Hematopoietic multipotent progenitor cell treated with erythropoietin and hydrocortisone succinate and interleukin-3 and kit ligand, for 6 days (in vitro differentiated cells): ENCODE data around the gene IL13RA1.
"Not testable (repeated sequence)": the region's sequence is repeated elsewhere in the genome, so short reads cannot be mapped to it uniquely, and the experiment has no call there.

ENCODE experiments used
- DNase-seq: peaks from one replicate; pipeline ENCODE4 v3.0.0-alpha.2; 2015

The IL13RA1 gene

DNA sequence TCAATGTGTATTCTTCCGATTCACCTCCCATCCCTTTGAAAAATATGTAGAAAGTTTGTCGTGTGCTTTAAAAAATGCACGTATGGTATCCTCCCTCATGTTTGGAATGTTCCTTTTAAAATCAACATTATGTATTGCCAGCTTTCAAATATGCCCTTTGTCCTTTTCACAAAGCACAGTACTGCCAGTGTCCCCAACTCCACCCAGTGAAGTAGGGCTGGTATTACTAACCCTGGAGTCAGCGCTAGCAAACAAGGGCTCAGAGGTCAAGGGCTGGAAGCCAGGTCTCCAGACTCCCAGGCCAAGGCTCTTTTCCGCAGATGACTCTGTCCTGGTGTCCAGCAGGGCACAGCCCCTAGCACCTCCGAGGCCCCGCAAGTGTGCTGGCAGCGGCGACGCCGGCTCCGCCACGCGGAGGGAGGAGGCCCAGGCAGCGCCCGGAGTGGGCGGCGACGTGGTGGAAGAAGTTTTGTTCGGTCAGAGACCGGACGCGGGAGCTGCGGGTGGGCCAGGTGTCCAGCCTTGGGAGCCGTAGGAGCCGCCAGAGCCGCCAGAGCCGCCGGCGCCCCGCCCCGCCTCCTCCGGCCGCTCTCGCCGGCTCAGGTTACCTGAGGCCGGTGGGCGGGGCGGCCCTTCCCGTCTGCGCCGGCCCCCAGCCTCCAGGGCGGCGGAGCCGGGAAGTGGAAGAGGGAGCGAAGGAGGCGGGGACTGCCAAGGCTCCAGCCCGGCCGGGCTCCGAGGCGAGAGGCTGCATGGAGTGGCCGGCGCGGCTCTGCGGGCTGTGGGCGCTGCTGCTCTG is at the start of gene IL13RA1:
Gene IL13RA1 (plus strand): TSS at position 720 of the 799 bp plus-strand sequence. CDS start 33 bp downstream, at position 753.
- DNase-seq, result peak; percentile 44

DNA sequence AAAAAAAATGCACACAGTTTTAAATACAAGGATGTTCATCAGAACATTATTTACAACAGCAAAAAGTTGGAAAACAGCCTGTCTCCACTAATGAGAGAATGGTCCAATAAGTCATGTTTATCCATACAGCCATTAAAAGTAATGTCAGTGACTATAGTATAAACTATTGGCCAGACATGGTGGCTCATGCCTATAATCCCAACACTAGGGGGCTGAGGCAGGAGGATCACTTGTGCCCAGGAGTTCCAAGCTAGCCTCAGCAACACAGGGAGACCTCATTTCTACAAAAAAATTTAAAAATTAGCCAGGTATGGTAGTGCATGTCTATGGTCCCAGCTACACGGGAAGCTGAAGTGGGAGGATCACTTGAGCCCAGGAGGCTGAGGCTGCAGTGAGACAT is 48.1 kb upstream of the IL13RA1 start:
- no peak for DNase-seq

DNA sequence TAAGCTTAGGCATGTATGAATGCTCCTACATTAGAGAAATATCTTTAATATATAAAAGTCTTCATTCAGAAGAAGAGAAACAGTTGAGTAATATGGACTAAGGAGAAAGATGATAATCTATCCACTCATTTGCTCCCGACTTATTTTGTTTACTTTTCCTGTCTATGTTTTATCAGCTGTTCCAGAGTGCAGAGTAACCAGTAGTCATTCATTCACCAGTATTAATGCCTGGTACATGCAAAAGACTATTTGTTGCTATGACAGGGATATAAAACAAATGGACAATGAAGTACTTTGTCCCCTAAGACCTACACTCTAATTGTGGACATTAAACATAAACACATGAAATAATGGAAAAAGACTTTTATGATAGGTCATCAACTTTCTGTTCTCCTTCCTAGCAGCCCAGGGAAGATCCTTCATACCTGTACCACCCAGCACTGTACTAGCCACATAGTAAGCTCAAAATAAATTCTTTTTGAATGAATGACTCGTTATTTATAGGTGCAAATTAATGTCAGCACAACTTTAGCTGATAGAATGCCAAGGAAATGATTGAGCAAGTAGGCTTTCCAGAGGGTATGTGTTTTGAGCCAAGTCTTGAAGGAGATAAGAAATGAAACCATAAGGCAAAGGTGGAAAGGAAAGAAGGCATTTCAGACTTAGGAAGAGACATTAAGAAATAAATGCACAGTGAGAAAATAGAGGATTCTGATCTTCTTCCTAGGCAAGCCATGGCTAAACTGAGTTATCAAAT is 45.0 kb upstream of the IL13RA1 start:
- no peak for DNase-seq

DNA sequence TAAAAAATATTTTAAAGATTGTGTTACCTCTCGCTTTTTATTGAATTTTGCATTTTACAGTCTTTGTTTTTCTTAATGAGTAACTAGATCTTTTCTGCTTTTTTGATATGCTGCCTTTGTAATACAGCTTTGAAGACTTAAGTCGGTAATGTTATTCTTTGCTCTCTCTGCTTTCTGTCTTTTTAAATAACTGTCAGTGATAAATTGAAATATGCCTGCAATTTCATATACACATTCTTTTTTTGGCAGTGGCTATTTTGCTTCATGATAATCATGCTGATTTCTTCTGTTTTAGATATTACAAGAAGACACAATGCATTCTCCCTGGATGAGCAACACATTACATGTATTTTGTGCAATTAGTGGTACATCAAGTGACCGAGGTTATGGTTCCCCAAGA is 42.0 kb upstream of the IL13RA1 start:
- no peak for DNase-seq

DNA sequence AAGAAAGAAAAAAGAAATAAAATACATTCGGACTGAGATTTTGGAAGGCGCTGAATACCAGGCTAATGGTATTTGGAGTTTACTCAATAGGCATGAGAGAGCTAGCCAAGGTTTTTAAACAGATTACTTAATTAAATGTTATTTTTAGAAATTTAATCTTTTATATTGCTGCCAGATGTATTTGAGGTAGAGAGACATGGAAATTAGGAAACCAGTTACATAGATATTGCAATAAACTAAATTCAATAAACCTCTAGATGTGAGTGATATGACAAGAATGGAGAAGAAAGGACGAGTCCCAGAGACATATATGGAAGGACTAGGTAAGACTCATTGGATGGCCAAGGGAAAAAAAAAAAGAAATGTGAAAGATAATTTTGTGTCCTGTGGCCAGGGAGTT is 38.5 kb upstream of the IL13RA1 start:
- no peak for DNase-seq

DNA sequence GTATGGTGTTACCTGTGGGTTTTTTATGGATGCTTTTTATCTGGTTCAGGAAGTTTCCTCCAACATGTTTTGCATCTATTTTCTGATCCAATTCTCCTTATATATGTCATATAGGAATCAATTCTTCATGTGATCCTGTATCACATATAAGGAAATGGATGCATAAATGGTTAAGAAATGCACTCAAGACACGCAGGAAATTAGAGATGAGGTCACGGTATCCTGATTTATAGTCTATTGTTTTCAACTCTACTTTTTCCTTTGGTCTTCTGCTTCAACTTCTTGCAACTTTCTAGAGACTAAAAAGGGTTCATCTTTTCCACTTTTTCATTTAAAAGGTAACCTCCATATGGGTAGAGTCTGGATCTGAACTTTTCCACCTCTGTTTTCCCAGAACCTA is 33.6 kb upstream of the IL13RA1 start:
- DNase-seq, result no peak

DNA sequence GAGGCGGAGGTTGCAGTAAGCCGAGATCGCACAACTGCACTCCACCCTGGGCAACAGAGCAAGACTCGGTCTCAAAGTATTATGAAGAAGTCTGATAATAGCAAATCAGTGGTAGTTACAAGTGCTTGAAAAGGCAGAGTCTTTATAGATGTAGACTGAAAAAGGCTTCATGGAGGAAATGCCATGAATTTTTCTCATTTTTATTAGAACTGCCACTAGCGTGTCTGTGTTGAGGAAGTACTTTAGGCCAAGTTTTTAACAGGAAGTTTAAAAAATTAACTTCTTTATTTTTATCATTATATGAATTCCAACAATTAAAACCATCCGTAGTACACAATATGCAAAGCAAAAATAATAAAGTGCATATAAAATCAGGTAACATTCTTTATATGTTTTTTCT is 32.8 kb upstream of the IL13RA1 start:
- no peak for DNase-seq

DNA sequence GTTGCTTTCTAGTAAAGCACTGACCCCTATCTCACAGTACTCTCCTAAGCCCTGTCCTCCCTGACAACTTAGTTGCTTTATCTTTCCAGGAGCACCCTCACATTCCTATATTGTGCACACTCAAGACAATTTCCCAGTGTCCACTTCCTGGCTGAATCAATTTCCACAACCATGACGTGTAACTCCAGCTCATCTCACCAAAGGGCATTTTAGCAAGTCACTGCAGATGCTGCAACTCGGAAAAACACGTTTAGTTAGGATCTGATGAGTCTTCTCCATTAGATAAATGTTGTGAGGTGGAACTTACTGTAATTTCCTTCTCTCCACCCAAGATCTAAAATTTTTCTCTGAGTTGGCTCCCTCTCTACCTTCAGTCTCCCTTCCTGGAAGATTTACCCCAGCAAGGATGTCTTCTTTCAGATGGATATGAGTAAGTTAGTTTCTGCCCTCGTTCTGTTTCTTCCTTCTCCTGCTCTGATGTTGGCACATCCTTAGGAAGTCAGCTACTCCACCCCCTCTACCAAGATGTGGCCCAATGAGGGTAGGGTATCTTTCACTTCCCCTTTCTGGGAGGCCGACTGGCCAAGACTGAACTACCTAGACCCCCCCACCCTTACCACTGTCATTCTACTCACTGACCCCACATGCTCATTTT is 28.8 kb upstream of the IL13RA1 start:
- DNase-seq, result peak; percentile 20

DNA sequence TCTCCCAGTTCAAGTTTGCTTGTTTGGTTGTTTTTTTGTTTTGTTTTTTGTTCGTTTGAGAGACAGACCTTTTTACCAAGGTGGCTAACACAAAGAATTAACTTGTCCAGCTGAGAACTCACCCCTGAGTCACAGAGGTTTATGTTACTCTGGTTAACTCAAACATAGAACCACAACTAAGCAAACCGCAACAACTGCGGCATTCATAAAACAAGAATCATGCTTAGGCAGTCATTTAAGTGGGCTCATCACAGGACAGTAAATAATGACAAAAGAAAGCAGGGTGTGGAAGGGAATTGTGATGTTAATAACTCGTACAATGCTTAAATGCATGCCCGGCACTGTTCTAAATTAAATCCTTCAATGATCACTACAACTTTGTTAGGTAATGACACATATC is 24.7 kb upstream of the IL13RA1 start:
- DNase-seq, result no peak

DNA sequence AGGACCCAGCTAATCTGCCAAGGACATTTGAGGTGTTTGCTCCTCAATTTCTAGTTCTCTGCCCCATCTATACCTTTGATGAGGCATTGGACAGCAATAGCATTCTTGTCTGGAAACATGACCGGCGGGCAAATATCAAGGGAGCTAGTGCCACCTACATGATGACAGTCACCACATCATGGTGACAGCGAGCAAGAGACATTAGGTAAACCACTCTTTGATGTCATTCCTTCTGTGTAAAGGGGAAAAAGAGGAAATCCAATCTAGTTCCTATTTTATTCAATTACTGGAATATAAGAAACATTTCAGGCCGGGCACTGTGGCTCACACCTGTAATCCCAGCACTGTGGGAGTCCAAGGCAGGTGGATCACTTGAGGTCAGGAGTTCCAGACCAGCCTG is 20.7 kb upstream of the IL13RA1 start:
- no peak for DNase-seq

DNA sequence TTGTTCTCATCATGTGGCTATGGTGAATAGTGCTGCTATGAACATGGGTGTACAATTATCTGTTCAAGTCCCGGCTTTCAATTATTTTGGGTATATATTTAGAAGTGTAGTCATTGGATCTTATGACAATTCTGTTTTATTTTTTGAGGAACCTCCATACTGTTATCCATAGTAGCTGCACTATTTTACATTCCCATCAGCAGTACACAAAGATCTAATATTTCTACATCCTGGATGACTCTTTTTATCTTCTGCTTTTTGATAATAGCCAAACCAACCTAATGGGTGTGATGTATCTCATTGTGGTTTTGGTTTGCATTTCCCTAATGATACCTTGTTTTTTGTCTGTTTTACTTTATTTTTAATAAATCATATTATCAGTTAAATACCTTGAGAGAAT is 12.9 kb upstream of the IL13RA1 start:
- no peak for DNase-seq

DNA sequence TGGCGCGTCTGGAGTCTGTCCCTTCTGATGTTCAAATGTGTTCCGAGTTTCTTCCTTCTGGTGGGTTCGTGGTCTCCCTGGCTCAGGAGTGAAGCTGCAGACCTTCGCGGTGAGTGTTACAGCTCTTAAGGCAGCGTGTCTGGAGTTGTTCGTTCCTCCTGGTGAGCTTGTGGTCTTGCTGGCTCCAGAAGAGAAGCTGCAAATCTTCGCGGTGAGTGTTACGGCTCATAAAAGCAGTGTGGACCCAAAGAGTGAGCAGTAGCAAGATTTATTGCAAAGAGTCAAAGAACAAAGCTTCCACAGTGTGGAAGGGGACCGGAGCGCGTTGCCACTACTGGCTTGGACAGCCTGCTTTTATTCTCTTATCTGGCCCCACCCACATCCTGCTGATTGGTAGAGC is 11.5 kb upstream of the IL13RA1 start:
- DNase-seq, result not testable (repeated sequence)

DNA sequence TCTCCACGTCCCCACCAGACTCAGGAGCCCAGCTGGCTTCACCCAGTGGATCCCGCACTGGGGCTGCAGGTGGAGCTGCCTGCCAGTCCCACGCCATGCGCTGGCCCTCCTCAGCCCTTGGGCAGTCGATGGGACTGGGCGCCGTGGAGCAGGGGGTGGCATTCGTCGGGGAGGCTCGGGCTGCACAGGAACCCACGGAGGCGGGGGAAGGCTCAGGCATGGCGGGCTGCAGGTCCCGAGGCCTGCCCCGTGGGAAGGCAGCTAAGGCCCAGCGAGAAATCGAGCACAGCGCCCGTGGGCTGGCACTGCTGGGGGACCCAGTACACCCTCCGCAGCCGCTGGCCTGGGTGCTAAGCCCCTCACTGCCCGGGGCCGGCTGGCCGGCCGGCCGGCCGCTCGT is 10.6 kb upstream of the IL13RA1 start:
- not testable (repeated sequence) for DNase-seq

DNA sequence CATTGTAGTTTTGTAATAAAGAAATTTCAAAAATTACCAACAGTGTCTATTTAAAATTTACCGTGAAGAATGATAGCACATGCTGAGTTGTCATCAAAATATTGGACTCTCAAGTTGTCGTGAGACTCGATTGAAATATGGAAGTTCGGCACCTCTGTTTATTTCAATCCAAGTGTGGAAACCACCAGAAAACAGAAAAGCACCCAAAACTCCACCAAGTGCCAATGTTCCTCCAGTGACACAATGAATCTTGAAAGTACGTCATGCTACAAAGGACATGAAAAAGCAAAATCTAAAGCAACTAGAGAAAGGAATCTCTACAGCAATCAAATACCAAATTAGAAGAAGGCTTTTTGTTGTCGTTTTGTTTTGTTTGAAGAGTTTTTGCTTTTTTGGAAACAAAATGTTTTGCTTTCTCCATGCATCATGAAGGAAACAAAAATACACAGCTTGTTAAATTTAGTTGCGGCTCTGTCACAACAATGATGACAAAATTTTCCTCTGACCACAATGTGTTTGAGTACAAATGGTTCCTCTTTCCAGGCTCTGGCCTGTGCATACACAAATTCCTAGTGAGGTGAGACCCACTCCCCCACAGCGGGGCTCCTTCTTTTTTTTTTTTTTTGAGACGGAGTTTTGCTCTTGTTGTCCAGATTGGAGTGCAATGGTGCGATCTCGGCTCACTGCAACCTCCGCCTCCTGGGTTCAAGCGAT is 9.6 kb upstream of the IL13RA1 start:
- peak; percentile 43 for DNase-seq

DNA sequence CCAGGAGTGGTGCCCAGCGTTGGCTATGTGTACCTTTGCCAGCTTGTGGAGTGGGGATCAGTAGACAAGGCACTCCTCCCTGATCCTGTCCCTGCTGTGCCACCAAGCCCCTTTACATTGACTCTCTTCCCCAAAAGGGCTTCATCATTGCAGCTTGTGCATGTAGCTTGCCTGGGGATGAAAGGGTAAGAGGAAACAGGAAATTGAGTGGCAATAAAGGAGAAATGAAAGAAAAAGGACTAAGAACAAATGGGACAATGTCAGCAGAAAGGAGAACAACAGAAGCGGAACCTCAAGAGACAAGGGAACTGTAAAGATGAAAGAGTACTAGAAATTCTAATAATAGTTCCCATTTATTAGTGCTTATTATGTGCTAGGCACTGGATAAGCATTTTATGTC is 8.7 kb upstream of the IL13RA1 start:
- DNase-seq, result peak; percentile 12

DNA sequence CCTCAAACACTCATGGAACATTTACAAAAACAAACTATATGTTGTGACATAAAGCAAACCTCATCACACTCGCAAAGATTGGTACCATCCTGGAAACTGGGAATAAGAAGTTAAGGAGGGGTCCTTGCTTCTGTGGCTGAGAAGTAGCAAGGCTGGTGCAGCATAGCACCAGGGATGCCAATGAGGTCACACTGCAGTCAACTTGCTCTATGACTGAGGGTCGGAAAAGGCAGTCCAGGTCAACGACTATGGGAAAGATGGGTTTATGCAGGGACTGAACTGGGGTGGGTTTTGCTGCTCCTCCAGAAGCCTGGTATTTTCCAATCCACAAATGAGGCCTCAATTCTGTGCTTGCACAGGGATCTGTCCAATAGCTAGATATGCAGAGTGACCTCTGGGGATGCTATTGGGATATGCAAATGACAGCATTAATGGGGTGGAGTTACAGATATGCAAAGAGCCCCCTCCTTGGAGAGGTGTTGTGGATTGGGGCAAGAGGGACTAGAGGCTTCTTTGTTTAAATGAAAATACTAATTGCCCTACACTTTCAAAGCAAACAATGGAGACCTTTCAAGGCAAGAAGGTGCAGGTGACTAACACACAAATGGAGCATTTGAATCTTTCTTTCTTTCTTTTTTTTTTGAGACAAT is 7.2 kb upstream of the IL13RA1 start:
- DNase-seq, result no peak

DNA sequence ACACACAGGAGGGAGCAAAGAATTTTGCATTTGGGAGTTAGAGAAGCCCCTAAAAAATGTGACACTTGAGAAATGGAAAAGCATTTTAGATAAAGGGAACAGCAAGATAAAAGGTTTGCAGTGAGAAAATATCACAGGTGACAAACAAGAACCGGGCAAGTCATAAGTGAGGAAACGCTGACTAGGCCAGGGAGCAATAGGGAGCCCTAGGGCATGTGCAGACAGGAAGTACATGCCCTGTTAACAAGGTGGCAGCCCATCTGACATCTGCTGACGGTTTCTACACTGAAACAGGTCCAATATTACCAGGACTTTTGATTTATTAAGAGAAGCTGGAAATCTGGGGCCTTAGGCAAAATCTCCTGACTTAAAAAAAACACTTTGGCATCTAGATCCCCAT is 4.0 kb upstream of the IL13RA1 start:
- no peak for DNase-seq

DNA sequence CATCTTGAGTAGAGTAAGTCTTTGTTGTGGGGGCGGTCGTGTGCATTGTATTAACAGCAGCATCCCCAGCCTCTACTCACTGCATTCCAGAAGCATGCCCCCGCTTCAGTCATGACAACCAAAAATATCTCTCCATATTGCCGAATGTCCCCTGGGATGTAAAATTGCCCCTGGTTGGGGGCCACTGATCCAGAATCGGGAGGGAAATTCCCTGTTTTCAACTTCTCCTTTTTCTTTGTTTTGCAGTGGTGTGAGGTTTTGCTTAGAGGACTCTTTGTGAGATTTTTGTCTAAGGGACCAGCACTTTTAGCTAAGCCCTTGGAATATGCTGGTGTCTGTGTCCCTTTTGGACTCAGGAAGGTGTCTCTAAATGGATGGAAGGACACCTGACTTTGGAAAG is 3.0 kb upstream of the IL13RA1 start:
- DNase-seq, result no peak

DNA sequence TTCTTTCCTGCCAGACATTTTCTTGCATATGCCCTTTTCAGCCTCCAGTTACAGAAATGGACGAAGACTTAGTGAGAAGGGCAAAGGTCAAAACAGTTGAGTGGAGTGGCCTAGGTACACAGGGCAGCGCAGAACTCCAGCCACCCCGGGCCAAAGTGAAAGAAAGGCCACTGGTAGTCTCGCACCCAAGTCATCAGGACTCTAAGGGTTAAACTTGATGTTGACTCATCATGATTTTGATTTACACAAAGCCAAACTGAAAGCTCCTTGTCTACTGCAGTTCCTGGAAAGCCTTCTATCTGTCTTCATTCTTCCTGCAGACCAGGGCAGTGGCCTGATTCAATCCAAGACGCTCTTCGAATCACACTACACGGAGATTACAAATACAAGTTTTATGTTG is 2.6 kb upstream of the IL13RA1 start:
- peak; percentile 12 for DNase-seq

DNA sequence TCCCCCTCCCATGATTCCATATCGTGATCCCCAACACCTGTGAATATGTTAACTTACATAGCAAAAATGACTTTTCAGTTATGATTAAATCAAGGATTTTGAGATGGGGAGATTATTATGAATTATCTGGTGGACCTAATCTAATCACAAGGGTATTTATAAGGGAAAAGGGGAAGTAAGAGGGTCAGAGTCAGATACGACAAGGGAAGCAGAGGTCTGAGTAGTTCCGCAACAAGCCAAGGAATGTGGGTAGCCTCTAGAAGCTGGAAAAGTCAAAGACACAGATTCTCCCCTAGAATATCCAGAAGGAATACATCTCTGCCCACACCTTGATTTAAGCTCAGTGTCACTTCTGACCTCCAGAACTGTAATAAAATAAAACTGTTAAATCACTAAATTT is 1.0 kb upstream of the IL13RA1 start:
- no peak for DNase-seq

DNA sequence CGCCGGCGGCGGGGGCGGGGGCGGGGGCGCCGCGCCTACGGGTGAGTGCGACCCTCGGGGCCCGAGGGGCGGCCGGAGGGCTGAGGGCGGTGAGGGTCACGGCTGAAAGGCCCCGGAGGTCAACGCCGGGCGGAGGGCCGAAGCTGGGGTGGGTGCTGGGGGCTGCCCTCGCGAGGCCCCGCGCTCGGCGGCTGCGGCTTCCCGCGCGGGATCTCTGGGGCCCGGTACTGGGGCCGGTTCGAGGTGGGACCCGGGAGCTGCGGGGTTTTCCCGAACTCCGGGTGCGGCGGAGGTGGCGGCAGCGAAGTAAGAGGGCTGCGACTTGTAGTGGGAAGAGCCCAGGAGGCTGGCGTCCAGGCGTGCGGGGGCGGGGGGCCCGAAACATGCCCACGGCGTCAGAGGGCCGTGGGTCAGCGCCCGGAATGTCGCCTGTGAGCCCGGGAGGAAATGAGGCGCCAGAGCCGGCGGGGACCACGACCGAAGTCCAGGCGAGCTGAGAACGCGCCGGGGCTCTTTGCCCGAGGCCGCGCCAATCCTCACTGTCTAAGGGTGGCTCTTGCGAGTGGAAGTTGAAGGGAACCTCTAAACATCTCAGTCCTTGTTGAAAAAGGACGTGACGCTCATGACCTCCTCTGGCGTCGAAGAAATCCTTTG is 407 bp downstream of the IL13RA1 start:
- no peak for DNase-seq

DNA sequence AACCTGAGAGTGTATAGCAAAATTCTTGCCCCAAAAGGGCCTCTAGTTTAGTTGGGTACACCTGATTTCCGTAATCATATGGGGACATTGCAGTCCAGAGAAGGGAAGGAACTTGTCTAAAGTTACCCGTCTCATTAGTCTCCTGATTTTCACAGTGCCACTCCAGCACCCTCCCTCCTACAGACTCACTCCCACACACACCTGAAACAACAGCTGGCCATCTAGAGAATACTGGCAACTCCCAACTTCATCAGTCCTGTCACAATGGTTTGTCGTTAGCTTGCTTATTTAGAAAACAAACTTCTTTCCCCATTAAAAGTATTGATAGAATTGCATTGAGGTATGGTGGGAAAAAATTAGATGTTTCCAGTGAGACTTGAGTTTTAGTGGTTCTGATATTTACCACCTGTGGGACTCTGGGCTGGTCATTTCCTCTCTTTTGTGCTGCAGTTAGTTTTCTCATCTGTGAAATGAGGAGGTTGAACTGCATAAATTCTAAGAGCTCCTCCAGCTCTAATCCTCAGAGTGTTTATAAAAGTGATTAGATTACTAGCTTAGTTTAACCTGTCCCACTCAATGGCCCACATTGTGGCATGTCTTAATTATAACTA is 1.7 kb downstream of the IL13RA1 start:
- DNase-seq, result no peak
